Fibroblast of upper back skin (primary cell): ENCODE results near the gene MAP3K2.
"Not testable (repeated sequence)": the region's sequence is repeated elsewhere in the genome, so short reads cannot be mapped to it uniquely, and the experiment has no call there.

Experiments used
- DNase-seq: peaks from one replicate; pipeline ENCODE4 v3.0.0-alpha.2; 2013

Gene MAP3K2

DNA sequence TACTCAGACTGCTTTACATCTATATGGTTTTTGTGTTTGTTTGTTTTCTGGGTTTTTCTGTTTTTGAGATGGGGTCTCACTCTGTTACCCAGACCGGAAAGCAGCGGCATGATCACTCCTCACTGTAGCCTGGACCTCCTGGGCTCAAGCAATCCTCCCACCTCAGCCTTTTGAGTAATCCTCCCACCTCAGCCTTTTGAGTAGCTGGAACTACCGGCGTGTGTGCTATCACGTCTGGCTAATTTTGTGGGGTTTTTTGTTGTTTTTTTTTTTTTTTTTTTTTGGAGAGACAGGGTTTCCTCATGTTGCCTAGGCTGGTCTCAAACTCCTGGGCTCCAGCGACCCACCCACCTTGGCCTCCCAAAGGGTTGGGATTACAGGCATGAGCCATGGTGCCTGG lies 9.1 kb downstream of the MAP3K2 start:
- no peak for DNase-seq

- peak; percentile 48 for DNase-seq
Observed at GRCh38 chr2:127377262-127377661, 10.5 kb downstream of the MAP3K2 start.

DNA sequence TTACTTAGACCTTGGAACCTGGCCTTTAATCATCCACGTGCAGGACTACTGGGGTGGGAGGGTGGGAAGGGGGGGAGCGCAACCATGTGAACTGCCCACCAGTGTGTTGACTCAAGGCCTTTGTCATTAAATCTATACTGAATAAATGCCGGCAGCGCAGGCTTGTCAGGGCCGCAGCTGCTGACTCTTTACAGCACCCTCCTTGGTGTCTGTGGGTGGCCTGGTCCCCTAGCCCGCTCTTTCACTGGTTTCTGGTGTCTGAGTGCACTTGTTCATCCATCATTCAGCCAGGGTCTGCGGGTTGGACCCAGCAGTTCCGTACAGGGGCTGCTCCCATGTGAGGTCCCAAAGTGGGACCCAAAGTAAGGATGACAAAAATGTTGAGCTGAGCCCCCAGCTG lies 11.5 kb downstream of the MAP3K2 start:
- no peak for DNase-seq

GRCh38 chr2:127373362-127374083 lies 14.3 kb downstream of the MAP3K2 start:
- DNase-seq = no peak

- DNase-seq = no peak
Observed at GRCh38 chr2:127371037-127371436, 16.7 kb downstream of the MAP3K2 start.

- no peak for DNase-seq
Observed at GRCh38 chr2:127370010-127370409, 17.8 kb downstream of the MAP3K2 start.

DNA sequence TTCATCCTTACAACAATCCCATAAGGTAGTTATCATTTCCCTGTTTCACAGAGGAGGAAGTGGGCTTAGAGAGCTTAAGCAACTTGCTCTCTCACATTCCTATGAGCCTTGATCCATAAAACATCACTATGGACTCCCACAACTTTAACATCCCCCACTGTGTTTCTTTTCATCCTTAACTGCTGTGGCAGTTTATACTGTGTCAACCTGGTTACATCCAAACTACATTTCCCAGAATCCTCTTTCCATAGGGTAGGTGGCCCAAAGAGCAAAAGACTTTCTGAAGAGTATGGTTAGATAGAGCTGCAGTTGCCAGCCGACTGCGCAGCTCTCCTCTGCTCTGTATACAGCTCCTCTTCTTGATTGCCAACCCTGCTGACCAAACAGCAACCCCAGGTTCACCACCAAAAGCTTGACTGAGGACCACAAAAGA lies 22.5 kb downstream of the MAP3K2 start:
- peak; percentile 43 for DNase-seq

GRCh38 chr2:127362971-127363370 lies 24.8 kb downstream of the MAP3K2 start:
- peak; percentile 18 for DNase-seq

- peak; percentile 35 for DNase-seq
Observed at GRCh38 chr2:127361929-127362885, 25.6 kb downstream of the MAP3K2 start.

GRCh38 chr2:127360242-127360641 lies 27.5 kb downstream of the MAP3K2 start:
- no peak for DNase-seq

DNA sequence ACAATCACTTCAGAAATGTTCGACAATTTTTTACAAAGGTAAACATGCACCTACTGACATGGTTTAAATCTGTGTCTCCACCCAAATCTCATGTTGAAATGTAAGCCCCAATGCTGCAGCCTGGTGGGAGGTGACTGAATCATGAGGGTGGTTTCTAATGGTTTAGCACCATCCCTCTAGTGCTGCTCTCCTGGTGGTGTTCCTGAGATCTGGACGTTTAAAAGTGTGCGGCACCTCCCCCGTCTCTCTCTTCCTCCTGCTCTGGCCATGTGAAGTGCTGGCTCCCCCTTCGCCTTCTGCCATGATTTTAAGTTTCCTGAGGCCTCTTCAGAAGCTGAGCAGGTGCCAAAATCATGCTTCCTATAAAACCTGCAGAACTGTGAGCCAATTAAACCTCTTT lies 28.3 kb downstream of the MAP3K2 start:
- no peak for DNase-seq

DNA sequence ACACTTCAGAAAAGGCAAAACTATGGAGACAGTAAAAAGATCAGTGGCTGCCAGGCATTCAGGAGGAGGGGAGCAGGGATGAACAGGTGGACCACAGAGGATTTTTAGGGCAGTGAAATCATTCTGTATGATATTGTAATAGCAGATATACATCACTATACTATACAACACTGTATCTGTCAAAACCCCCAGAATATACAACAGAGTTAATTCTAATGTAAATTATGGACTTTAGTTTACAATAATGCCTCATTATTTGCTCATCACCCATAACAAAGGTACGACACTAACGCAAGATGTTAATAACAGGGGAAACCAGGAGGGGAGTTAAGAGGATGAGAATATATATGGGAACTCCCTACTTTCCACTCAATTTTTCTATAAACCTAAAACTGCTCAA lies 28.8 kb downstream of the MAP3K2 start:
- no peak for DNase-seq

- no peak for DNase-seq
Observed at GRCh38 chr2:127358044-127358443, 29.7 kb downstream of the MAP3K2 start.

- DNase-seq = no peak
Observed at GRCh38 chr2:127357591-127357990, 30.2 kb downstream of the MAP3K2 start.

DNA sequence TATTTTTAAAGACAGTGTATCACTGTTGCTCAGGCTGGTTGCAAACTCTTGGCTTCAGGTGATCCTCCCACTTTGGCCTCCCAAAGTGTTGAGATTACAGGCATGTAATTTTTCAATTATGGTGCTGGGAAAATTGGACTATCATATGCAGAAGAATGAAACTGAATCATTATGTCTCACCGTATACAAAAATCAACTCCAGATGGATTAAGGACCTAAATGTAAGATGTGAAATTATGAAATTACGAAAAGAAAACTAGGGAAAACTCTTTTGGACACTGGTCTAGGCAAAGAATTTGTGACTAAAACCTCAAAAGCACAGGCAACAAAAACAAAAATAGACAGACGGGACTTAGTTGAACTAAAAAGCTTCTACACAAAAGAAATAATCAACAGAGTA lies 31.2 kb downstream of the MAP3K2 start:
- DNase-seq = peak; percentile 18

- no peak for DNase-seq
Observed at GRCh38 chr2:127355407-127356008, 32.3 kb downstream of the MAP3K2 start.

- DNase-seq = not testable (repeated sequence)
Observed at GRCh38 chr2:127353873-127354676, 33.7 kb downstream of the MAP3K2 start.

- not testable (repeated sequence) for DNase-seq
Observed at GRCh38 chr2:127353223-127353622, 34.6 kb downstream of the MAP3K2 start.

- no peak for DNase-seq
Observed at GRCh38 chr2:127351603-127352002, 36.2 kb downstream of the MAP3K2 start.

- no peak for DNase-seq
Observed at GRCh38 chr2:127348426-127349000, 39.3 kb downstream of the MAP3K2 start.

DNA sequence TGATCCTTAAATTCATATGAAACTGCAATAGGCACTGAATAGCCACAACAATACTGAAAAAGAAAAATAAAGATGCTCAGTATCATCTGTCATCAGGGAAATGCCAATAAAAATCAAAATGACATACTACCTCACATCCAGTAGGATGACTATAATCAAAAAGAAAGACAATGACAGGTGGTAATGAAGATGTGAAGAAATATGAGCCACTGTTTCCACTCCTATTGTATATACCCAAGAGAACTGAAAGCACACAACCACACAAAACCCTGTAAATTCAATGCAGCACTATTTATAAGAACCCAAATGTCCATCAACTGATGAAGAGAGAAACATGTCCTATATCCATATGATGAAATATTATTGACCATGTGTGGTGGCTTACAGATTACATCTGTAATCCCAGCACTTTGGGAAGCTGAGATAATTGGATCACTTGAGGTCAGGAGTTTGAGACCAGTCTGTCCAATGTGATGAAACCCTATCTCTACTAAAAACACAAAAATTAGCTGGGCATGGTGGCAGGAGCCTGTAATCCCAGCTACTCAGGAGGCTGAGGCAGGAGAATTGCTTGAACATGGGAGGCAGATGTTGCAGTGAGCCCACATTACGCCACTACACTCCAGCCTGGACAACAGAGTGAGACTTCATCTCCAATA lies 39.9 kb downstream of the MAP3K2 start:
- no peak for DNase-seq

DNA sequence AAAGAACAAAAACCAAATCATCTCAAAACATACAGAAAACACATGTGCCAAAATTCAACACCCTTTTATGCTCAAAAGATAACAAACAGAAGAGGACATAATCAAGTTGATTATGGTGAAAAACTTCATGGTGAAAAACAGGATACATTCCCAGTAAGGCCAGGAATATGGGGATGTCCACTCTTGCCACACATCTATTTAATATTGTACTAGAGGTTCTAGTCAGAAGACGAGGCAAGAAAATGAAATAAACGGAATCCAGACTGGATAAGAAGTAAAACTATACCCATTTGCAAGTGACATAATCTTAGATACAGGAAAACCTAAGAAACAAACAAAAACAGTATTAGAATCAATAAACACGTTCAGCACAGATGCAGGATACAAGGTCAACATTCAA lies 40.8 kb downstream of the MAP3K2 start:
- no peak for DNase-seq
